Measurements from ENCODE around the gene WDR77.

Gene WDR77

GRCh38 chr1:111406321-111406768, 42.7 kb downstream of the WDR77 start:
- Histone ChIP-seq H3K27me3 (ENCODE audit: control insufficient read depth, insufficient read depth, low read length) (no peaks in the 10 kb centered on the region), H3K9me3 (ENCODE audit: control insufficient read depth, insufficient read depth, low read depth, low read length) (no peaks in the 10 kb centered on the region), H3K36me3 (ENCODE audit: control insufficient read depth, insufficient read depth, low read length) (no peaks in the 10 kb centered on the region), H3K4me3 (ENCODE audit: low read depth, low read length) (no peak overlapping the region), H3K27ac (ENCODE audit: low read depth, low read length) (no peak overlapping the region), H3K4me1 (ENCODE audit: control insufficient read depth, insufficient read depth, low read length) (no peaks in the 10 kb centered on the region), H3K9ac (ENCODE audit: low read length) (no peak overlapping the region)

DNA sequence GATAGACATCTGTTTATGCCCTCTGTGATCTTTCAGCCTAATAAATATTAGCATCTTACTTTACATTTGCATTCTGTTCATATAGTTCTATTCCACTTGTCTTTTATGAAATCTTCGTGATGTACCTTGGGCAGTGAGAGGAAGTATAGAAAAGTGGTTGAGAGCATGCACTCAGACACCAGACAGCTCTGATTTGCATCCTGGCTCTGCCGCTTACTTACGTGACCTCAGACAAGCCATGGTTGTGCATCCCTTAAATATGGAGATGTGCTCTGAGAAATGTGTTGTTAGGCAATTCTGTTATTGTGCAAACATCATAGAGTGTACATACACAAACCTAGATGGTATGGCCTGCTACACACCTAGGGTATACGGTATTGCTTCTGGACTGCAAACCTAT, 44.5 kb downstream of the WDR77 start:
- H3K4me3 ChIP-seq (ENCODE audit: low read depth, low read length): no peak overlapping the region
- peaks cover 2% of the 10 kb centered on the region; the same call in 1 of the 2 replicates for H3K4me1 ChIP-seq (ENCODE audit: control insufficient read depth, insufficient read depth, low read length)
- H3K27me3 ChIP-seq (ENCODE audit: control insufficient read depth, insufficient read depth, low read length): no peaks in the 10 kb centered on the region
- H3K9ac ChIP-seq (ENCODE audit: low read length): no peak overlapping the region
- H3K36me3 ChIP-seq (ENCODE audit: control insufficient read depth, insufficient read depth, low read length): no peaks in the 10 kb centered on the region
- no peaks in the 10 kb centered on the region for H3K9me3 ChIP-seq (ENCODE audit: control insufficient read depth, insufficient read depth, low read depth, low read length)
- H3K27ac ChIP-seq (ENCODE audit: low read depth, low read length): no peak overlapping the region

GRCh38 chr1:111402083-111402482, 47.0 kb downstream of the WDR77 start:
- no peaks in the 10 kb centered on the region for H3K36me3 ChIP-seq (ENCODE audit: control insufficient read depth, insufficient read depth, low read length)
- no peak overlapping the region for H3K27ac ChIP-seq (ENCODE audit: low read depth, low read length)
- no peak overlapping the region for H3K4me3 ChIP-seq (ENCODE audit: low read depth, low read length)
- no peaks in the 10 kb centered on the region for H3K27me3 ChIP-seq (ENCODE audit: control insufficient read depth, insufficient read depth, low read length)
- H3K4me1 ChIP-seq (ENCODE audit: control insufficient read depth, insufficient read depth, low read length): peaks cover 2% of the 10 kb centered on the region; the same call in 1 of the 2 replicates
- no peak overlapping the region for H3K9ac ChIP-seq (ENCODE audit: low read length)
- no peaks in the 10 kb centered on the region; the same call in 1 of the 2 replicates for H3K9me3 ChIP-seq (ENCODE audit: control insufficient read depth, insufficient read depth, low read depth, low read length)

GRCh38 chr1:111399792-111400610, 49.1 kb downstream of the WDR77 start:
- Histone ChIP-seq H3K36me3 (ENCODE audit: control insufficient read depth, insufficient read depth, low read length) (no peaks in the 10 kb centered on the region), H3K9ac (ENCODE audit: low read length) (no peak overlapping the region), H3K4me3 (ENCODE audit: low read depth, low read length) (no peak overlapping the region), H3K27ac (ENCODE audit: low read depth, low read length) (no peak overlapping the region), H3K4me1 (ENCODE audit: control insufficient read depth, insufficient read depth, low read length) (peaks cover 2% of the 10 kb centered on the region; the same call in 1 of the 2 replicates), H3K9me3 (ENCODE audit: control insufficient read depth, insufficient read depth, low read depth, low read length) (no peaks in the 10 kb centered on the region; the same call in 1 of the 2 replicates), H3K27me3 (ENCODE audit: control insufficient read depth, insufficient read depth, low read length) (no peaks in the 10 kb centered on the region)

DNA sequence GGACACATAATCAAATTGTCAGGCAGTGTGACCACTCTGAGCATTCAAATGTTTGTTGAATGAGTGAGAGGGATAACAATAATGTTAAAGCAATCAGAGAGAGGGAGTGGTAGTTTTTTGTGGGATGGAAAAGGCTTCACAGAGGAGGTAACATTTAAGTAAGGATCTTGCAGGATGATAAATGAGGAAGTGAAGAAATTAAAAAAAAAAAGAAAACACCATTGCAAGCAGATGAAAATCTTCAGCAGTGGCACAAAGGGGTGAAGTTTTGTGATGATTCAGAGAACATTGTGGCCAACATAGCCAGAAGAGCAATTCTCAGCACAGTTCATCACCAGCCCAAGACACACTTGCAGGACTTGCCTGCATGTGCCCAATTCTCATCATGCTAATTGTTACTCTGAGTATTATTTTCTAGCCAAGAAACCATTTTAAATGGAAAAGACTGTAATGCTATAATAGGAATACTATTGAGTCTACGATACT, 56.6 kb downstream of the WDR77 start:
- Histone ChIP-seq H3K4me1 (ENCODE audit: control insufficient read depth, insufficient read depth, low read length) (no peaks in the 10 kb centered on the region), H3K4me3 (ENCODE audit: low read depth, low read length) (no peak overlapping the region), H3K36me3 (ENCODE audit: control insufficient read depth, insufficient read depth, low read length) (no peaks in the 10 kb centered on the region), H3K9me3 (ENCODE audit: control insufficient read depth, insufficient read depth, low read depth, low read length) (no peaks in the 10 kb centered on the region), H3K27me3 (ENCODE audit: control insufficient read depth, insufficient read depth, low read length) (no peaks in the 10 kb centered on the region), H3K27ac (ENCODE audit: low read depth, low read length) (no peak overlapping the region), H3K9ac (ENCODE audit: low read length) (no peak overlapping the region)

DNA sequence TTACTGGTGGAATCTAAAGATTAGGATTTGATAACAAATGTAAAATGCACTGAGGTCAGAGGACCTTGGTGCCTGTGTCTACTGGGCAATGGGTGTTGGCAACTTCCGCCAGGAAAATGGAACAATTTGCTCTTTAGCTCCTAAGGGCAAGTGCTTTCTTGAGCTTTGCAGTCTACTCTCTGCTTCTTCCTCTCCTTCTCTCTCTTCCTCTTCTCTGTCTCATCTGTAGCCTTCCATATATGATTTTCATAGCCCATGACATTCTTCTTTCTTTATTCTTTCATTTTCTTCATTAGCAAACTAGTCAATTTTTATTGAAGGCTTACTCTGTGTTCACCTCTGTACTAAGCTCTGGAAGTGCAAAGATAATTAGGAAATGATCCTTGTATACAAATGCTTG, 57.0 kb downstream of the WDR77 start:
- Histone ChIP-seq H3K4me3 (ENCODE audit: low read depth, low read length) (no peak overlapping the region), H3K9me3 (ENCODE audit: control insufficient read depth, insufficient read depth, low read depth, low read length) (no peaks in the 10 kb centered on the region), H3K4me1 (ENCODE audit: control insufficient read depth, insufficient read depth, low read length) (no peaks in the 10 kb centered on the region), H3K9ac (ENCODE audit: low read length) (no peak overlapping the region), H3K27me3 (ENCODE audit: control insufficient read depth, insufficient read depth, low read length) (no peaks in the 10 kb centered on the region), H3K27ac (ENCODE audit: low read depth, low read length) (no peak overlapping the region), H3K36me3 (ENCODE audit: control insufficient read depth, insufficient read depth, low read length) (no peaks in the 10 kb centered on the region)

Measured in HUES6 (cell line).